Stimulated activated CD4-positive, alpha-beta T cell treated with anti-CD3 and anti-CD28 coated beads, TNF-alpha, amount 100 ng/mL, for 24 hours (primary cell): ENCODE results near the gene AOC1.
"Not testable (repeated sequence)": the region's sequence is repeated elsewhere in the genome, so short reads cannot be mapped to it uniquely, and the experiment has no call there.

Experiments used
- DNase-seq, 3 experiments: peaks; one replicate each; pipeline ENCODE4 v3.0.0-alpha.2; 2020; ENCODE audit warnings: low read depth in 3 of 3

Gene AOC1

GRCh38 chr7:150852371-150852905, at the start of gene AOC1:
Gene AOC1 (plus strand): TSS chr7:150852517. CDS start chr7:150856471, 3,954 bp downstream.
- DNase-seq, result no peak

- DNase-seq, result no peak
Measured at GRCh38 chr7:150803161-150803860, 49.0 kb upstream of the AOC1 start.

GRCh38 chr7:150804802-150805201, 47.5 kb upstream of the AOC1 start:
- no peak for DNase-seq

GRCh38 chr7:150805864-150806263, 46.5 kb upstream of the AOC1 start:
- DNase-seq, result no peak

- DNase-seq, result no peak
Measured at GRCh38 chr7:150806454-150806853, 45.9 kb upstream of the AOC1 start.

- no peak for DNase-seq
Measured at GRCh38 chr7:150806863-150807262, 45.5 kb upstream of the AOC1 start.

- not testable (repeated sequence) for DNase-seq
Measured at GRCh38 chr7:150807616-150808438, 44.5 kb upstream of the AOC1 start.

GRCh38 chr7:150814328-150815001, 37.9 kb upstream of the AOC1 start:
- no peak for DNase-seq

GRCh38 chr7:150818971-150819370, 33.3 kb upstream of the AOC1 start:
- no peak for DNase-seq

- no peak for DNase-seq
Measured at GRCh38 chr7:150820148-150820547, 32.2 kb upstream of the AOC1 start.

GRCh38 chr7:150820578-150821198, 31.6 kb upstream of the AOC1 start:
- DNase-seq, result no peak

GRCh38 chr7:150823043-150823442, 29.3 kb upstream of the AOC1 start:
- DNase-seq, result no peak

- DNase-seq, result no peak
Measured at GRCh38 chr7:150823484-150824126, 28.7 kb upstream of the AOC1 start.

- no peak for DNase-seq
Measured at GRCh38 chr7:150824379-150825177, 27.7 kb upstream of the AOC1 start.

- DNase-seq, result no peak
Measured at GRCh38 chr7:150826061-150826849, 26.1 kb upstream of the AOC1 start.

GRCh38 chr7:150828384-150828783, 23.9 kb upstream of the AOC1 start:
- no peak for DNase-seq

GRCh38 chr7:150829426-150829825, 22.9 kb upstream of the AOC1 start:
- no peak for DNase-seq

- no peak for DNase-seq
Measured at GRCh38 chr7:150830937-150831336, 21.4 kb upstream of the AOC1 start.

GRCh38 chr7:150831851-150832250, 20.5 kb upstream of the AOC1 start:
- DNase-seq, result no peak

GRCh38 chr7:150835019-150835418, 17.3 kb upstream of the AOC1 start:
- DNase-seq, result no peak
